Transverse colon (tissue), 4 donors: ENCODE data around the gene XRN2.

ENCODE experiments used
- CTCF ChIP-seq, 5 experiments: fragments of 200-600 bp in 3 of 5; fragments of 450-650 bp in 2 of 5; sonication (generic) in 3 of 5; IDR thresholded peaks; 1 replicate in 2 of 5; 2 replicates in 3 of 5; pipeline ENCODE4 v1.5.1; 2016 to 2017; ENCODE audit warnings: antibody characterized with exemption in 5 of 5, inconsistent platforms in 3 of 5, mild to moderate bottlenecking in 2 of 5, moderate library complexity in 1 of 5
- EP300 ChIP-seq: sonication (generic); formaldehyde crosslinking; IDR thresholded peaks from one replicate; pipeline ENCODE4 v1.6.1; 2017; ENCODE audit warnings: antibody characterized with exemption, low read depth
- POLR2A ChIP-seq: fragments of 450-650 bp; IDR thresholded peaks from one replicate; pipeline ENCODE4 v1.6.1; 2016; ENCODE audit warnings: antibody characterized with exemption, mild to moderate bottlenecking, moderate library complexity
- POLR2AphosphoS5 ChIP-seq, 3 donors: sonication (generic); formaldehyde crosslinking; IDR thresholded peaks; one replicate each; pipeline ENCODE4 v1.6.1; 2016; ENCODE audit warnings: antibody characterized with exemption in 3 of 3

DNA sequence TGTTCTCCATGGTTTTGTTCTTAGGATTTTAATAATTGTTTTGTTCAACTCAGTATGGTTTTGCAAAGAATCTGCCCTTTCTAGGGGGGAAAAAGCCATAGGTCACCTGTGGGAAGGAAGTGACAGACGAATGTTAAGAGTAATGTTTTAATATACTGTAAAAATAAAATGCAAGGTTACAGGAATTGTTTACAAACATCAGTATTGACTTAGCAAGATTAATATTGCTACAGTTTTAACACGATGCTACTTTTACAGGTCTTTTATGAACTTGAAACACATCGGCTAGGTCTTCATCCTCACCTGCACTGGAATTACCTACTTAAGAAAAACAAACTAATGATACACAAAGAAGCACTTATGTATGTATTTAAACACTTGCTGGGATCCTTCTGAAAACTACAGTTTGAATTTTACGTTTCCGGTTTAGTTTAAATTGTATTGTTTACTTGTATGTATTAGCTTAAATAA lies 95.9 kb downstream of the XRN2 start:
- TF ChIP-seq CTCF (IDR thresholded peaks at IDR 0.05) (no peak), POLR2A (no peak), POLR2AphosphoS5 (IDR thresholded peaks at IDR 0.05) (no peak), EP300 (no peak)
